Naive thymus-derived CD4-positive, alpha-beta T cell (primary cell): Measurements from ENCODE around the gene GIGYF1. TPM values are rescaled to one million over a fixed set of nuclear protein-coding genes. Genes with fewer than 3 reads are reported as not detected.
"Not testable (repeated sequence)": the region's sequence is repeated elsewhere in the genome, so short reads cannot be mapped to it uniquely, and the experiment has no call there.

Source experiments
- ATAC-seq: fragments of 150-1000 bp; cut with Tn5 transposase; 2 replicates; pipeline ENCODE4 v1.10.0; 2021; ENCODE audit warnings: mild to moderate bottlenecking, moderate library complexity
- CTCF ChIA-PET: fragments of 350-600 bp; sonication (Branson Sonifier 250); formaldehyde crosslinking; loops from one replicate; lab custom pipeline; 2021; ENCODE audit warnings: antibody characterized with exemption; lab: Charles Lee
- POLR2A ChIA-PET: fragments of 350-600 bp; sonication (Branson Sonifier 250); formaldehyde crosslinking; loops from one replicate; lab custom pipeline; 2021; ENCODE audit warnings: antibody characterized with exemption, inconsistent platforms; lab: Charles Lee
- DNase-seq, 9 donors: peaks; one replicate each; pipeline versions ENCODE4 v3.0.0 to v3.0.0-alpha.2; 2020 to 2022; ENCODE audit warnings: mixed read lengths in 1 of 9
- H3K27ac ChIP-seq: one replicate; pipeline ENCODE4 v1.7.0; 2013; ENCODE audit warnings: mild to moderate bottlenecking, low read depth, low read length, moderate library complexity
- H3K27me3 ChIP-seq, 2 donors: one replicate each; pipeline ENCODE4 v1.7.0; 2013; ENCODE audit warnings: low read length in 2 of 2, mild to moderate bottlenecking in 2 of 2, moderate library complexity in 2 of 2; ENCODE audit not compliant: control insufficient read depth in 2 of 2, insufficient read depth in 2 of 2
- H3K36me3 ChIP-seq, 3 experiments: 1 replicate in 2 of 3; 2 replicates in 1 of 3; pipeline ENCODE4 v1.7.0; 2013; ENCODE audit warnings: low read length in 3 of 3, mild to moderate bottlenecking in 3 of 3, moderate library complexity in 1 of 3; ENCODE audit not compliant: insufficient read depth in 3 of 3, control insufficient read depth in 2 of 3
- H3K4me1 ChIP-seq, 2 donors: one replicate each; pipeline ENCODE4 v1.7.0; 2013; ENCODE audit warnings: low read length in 2 of 2, mild to moderate bottlenecking in 2 of 2, moderate library complexity in 1 of 2; ENCODE audit not compliant: control insufficient read depth in 2 of 2, insufficient read depth in 2 of 2
- H3K4me3 ChIP-seq: 2 replicates; pipeline ENCODE4 v1.7.0; 2013; ENCODE audit warnings: mild to moderate bottlenecking, low read length
- H3K9me3 ChIP-seq, 3 experiments: 1 replicate in 2 of 3; 2 replicates in 1 of 3; pipeline ENCODE4 v1.7.0; 2013; ENCODE audit warnings: low read length in 3 of 3; ENCODE audit not compliant: control insufficient read depth in 2 of 3
- H3K27ac Mint-ChIP-seq, 9 donors: one replicate each; pipeline ENCODE4 v1.8.0; 2020 to 2022; ENCODE audit warnings: mixed read lengths in 9 of 9, mild to moderate bottlenecking in 8 of 9, moderate library complexity in 5 of 9, inconsistent platforms in 2 of 9
- H3K27me3 Mint-ChIP-seq, 5 donors: one replicate each; pipeline ENCODE4 v1.8.0; 2021 to 2022; ENCODE audit warnings: mixed read lengths in 5 of 5, mild to moderate bottlenecking in 1 of 5
- H3K36me3 Mint-ChIP-seq, 5 donors: one replicate each; pipeline ENCODE4 v1.8.0; 2020 to 2022; ENCODE audit warnings: mixed read lengths in 5 of 5, mild to moderate bottlenecking in 3 of 5, inconsistent platforms in 1 of 5
- H3K4me1 Mint-ChIP-seq, 7 donors: one replicate each; pipeline ENCODE4 v1.8.0; 2020 to 2022; ENCODE audit warnings: mixed read lengths in 7 of 7, mild to moderate bottlenecking in 3 of 7, inconsistent platforms in 1 of 7
- H3K4me3 Mint-ChIP-seq, 10 donors: one replicate each; pipeline ENCODE4 v1.8.0; 2020 to 2022; ENCODE audit warnings: mild to moderate bottlenecking in 10 of 10, mixed read lengths in 10 of 10, moderate library complexity in 6 of 10, inconsistent platforms in 2 of 10
- H3K9me3 Mint-ChIP-seq, 11 donors: one replicate each; pipeline ENCODE4 v1.8.0; 2020 to 2022; ENCODE audit warnings: mixed read lengths in 11 of 11, mild to moderate bottlenecking in 4 of 11, inconsistent platforms in 1 of 11, moderate library complexity in 1 of 11
- intact Hi-C, 2 donors: fragments of 100-400 bp; cut with micrococcal nuclease; formaldehyde crosslinking; loops; one replicate each; pipeline ENCODE4 v1.15.1; 2023
- polyA plus RNA-seq, 2 donors: library from polyadenylated mRNA; unstranded; fragments of 300-500 nt; fragmentation: Illumina TruSeq; gene quantifications; one replicate each; pipeline ENCODE4 v1.2.3, GENCODE V29; 2021
- total RNA-seq, 6 experiments: library from RNA in 5 of 6; stranded (reverse) in 5 of 6; gene quantifications; 1 replicate in 5 of 6; 2 replicates in 1 of 6; pipeline ENCODE4 v1.2.3 and lab custom pipeline; 2021 to 2026

The GIGYF1 gene
- total and polyA plus RNA-seq, 7 experiments from 2014 or later: 1.4 to 125 (median 84.0) TPM

DNA sequence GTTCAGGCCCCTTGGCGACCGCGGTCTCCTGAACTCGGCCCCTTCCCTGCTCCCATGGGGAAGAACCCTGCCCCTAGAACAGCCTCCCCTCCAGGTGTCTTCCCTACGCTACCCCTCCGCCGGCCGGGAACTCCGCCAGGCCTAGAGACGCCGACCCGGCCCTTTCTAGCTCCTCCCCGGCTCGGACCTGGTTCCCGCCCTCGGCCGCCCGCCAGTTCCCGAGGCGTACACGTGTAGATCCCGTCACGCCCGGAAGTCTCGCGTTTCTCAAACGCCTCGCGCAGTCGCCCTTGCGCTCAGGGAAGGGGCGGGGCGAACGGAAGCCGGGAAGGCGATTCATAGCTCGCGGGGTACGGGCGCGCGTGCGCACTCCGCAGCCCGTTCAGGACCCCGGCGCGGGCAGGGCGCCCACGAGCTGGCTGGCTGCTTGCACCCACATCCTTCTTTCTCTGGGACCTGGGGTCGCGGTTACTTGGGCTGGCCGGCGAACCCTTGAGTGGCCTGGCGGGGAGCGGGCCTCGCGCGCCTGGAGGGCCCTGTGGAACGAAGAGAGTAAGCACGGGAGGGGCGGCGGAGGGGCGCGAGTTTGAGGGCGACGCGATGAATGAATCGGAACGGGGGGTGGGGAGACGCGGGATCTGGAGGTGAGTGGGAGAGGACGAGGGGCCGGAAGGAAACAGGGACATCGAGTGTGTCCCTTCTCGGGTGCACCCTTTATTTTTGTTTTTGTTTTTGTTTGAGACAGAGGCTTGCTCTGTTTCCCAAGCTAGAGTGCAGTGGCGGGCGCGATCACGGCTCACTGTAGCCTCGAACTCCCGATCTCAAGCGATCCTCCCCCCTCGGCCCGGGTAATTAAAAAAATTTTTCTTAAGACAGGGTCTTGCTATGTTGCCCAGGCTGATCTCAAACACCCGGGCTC lies 12.0 kb upstream of the GIGYF1 start, which contains the start of gene POP7:
TSS of gene POP7 (plus strand) at position 369 of the 919 bp plus-strand sequence. CDS start 710 bp downstream, outside the sequence.
- peak within 1 kb of the TSS; percentile 88 to 97 (median 95) for H3K4me3 Mint-ChIP-seq
- H3K36me3 ChIP-seq: peaks cover 0 to 8% (median 0%) of the 10 kb centered on the region in 3 experiments
- ATAC-seq (peak; percentile 97), DNase-seq (peak; percentile 95 to 99 (median 97))
- no peaks in the 10 kb centered on the region for H3K9me3 Mint-ChIP-seq
- peaks cover 0 to 5% (median 0%) of the 10 kb centered on the region in 5 donors for H3K36me3 Mint-ChIP-seq
- peaks cover 8 to 15% (median 13%) of the 10 kb centered on the region in 7 donors for H3K4me1 Mint-ChIP-seq
- ChIA-PET CTCF (interaction anchor here (0.6 to 3.0 kb wide), 23 partner anchors 10 to 186 kb away, joined by 3 to 37 read pairs (median 5); partner anchors contain the start of genes GIGYF1, MOSPD3, SLC12A9 and SRRT), POLR2A (interaction anchor here (0.6 to 2.0 kb wide), 23 partner anchors 9 to 379 kb away, joined by 3 to 32 read pairs (median 5); partner anchors contain the start of genes FBXO24, GIGYF1, LRCH4 and MEPCE)
- peaks cover 0 to 13% (median 3%) of the 10 kb centered on the region in 5 donors for H3K27me3 Mint-ChIP-seq
- H3K27me3 ChIP-seq: no peaks in the 10 kb centered on the region
- H3K27ac Mint-ChIP-seq: peak within 1 kb of the TSS; percentile 88 to 96 (median 93)
- peak within 1 kb of the TSS; percentile 85 for H3K4me3 ChIP-seq
- no peaks in the 10 kb centered on the region for H3K9me3 ChIP-seq
- intact Hi-C loops: loop anchor here (1.0 to 5.0 kb wide), 17 partner anchors 12 to 605 kb away; partner anchors contain the start of genes GIGYF1 (in 2 of the 2), GNB2 (in 2 of the 2), SLC12A9 (in 2 of the 2) and ZCWPW1 (in 2 of the 2)
- H3K4me1 ChIP-seq: peaks cover 9 to 12% of the 10 kb centered on the region in 2 donors
- H3K27ac ChIP-seq: peak within 1 kb of the TSS; percentile 91

- H3K27ac Mint-ChIP-seq: peak overlapping the region in 8 of 9 donors; percentile 88 to 96 (median 92)
- H3K36me3 Mint-ChIP-seq: peaks cover 0 to 5% (median 0%) of the 10 kb centered on the region in 5 donors
- CTCF ChIA-PET: interaction anchor here (0.7 to 3.0 kb wide), 25 partner anchors 9 to 353 kb away, joined by 3 to 37 read pairs (median 5); partner anchors contain the start of genes GIGYF1, GNB2, MOSPD3 and SLC12A9
- Histone ChIP-seq H3K9me3 (no peaks in the 10 kb centered on the region), H3K27me3 (no peaks in the 10 kb centered on the region), H3K27ac (peak overlapping the region; percentile 91), H3K4me3 (peak overlapping the region; percentile 85), H3K4me1 (peaks cover 9 to 12% of the 10 kb centered on the region in 2 donors), H3K36me3 (peaks cover 0 to 8% (median 0%) of the 10 kb centered on the region in 3 experiments)
- H3K4me1 Mint-ChIP-seq: peaks cover 8 to 15% (median 13%) of the 10 kb centered on the region in 7 donors
- POLR2A ChIA-PET: interaction anchor here (0.6 to 2.0 kb wide), 21 partner anchors 8 to 276 kb away, joined by 3 to 32 read pairs (median 6); partner anchors contain the start of genes FBXO24, GIGYF1, LRCH4 and MEPCE
- ATAC-seq (peak; percentile 73), DNase-seq (peak; percentile 53 to 87 (median 72))
- intact Hi-C loops: loop anchor here (1.0 to 5.0 kb wide), 11 partner anchors 11 to 604 kb away; partner anchors contain the start of genes GIGYF1 (in 2 of the 2), GNB2 (in 2 of the 2), SLC12A9 (in 2 of the 2) and AP4M1 (in 1 of the 2)
- no peaks in the 10 kb centered on the region for H3K9me3 Mint-ChIP-seq
- H3K4me3 Mint-ChIP-seq: peak overlapping the region; percentile 88 to 97 (median 95)
- H3K27me3 Mint-ChIP-seq: peaks cover 0 to 16% (median 4%) of the 10 kb centered on the region in 5 donors
Measured at GRCh38 chr7:100705320-100705752, 11.3 kb upstream of the GIGYF1 start.

- H3K36me3 Mint-ChIP-seq, H3K4me1 ChIP-seq, H3K4me3 Mint-ChIP-seq, H3K27me3 ChIP-seq, intact Hi-C loops, H3K4me3 ChIP-seq, H3K27ac ChIP-seq, DNase-seq, H3K4me1 Mint-ChIP-seq, H3K27ac Mint-ChIP-seq, H3K9me3 ChIP-seq, ATAC-seq, H3K9me3 Mint-ChIP-seq, H3K36me3 ChIP-seq: not testable (repeated sequence)
- CTCF ChIA-PET: interaction anchor here (0.6 to 1.8 kb wide), 3 partner anchors 9 to 26 kb away, joined by 3 to 11 read pairs (median 4); no protein-coding TSS in a partner anchor
- H3K27me3 Mint-ChIP-seq: peaks cover 0 to 35% (median 4%) of the 10 kb centered on the region in 5 donors
- POLR2A ChIA-PET: interaction anchor here (0.6 to 1.0 kb wide), 3 partner anchors 115 to 226 kb away, joined by 3 to 4 read pairs (median 4); partner anchors contain the start of gene FBXO24
Measured at GRCh38 chr7:100701089-100701488, 7.0 kb upstream of the GIGYF1 start.

- Mint-ChIP-seq H3K4me3 (no peak overlapping the region), H3K9me3 (no peaks in the 10 kb centered on the region), H3K36me3 (no peaks in the 10 kb centered on the region), H3K4me1 (peaks cover 0 to 11% (median 5%) of the 10 kb centered on the region in 7 donors), H3K27me3 (peaks cover 0 to 48% (median 4%) of the 10 kb centered on the region in 5 donors), H3K27ac (no peak overlapping the region)
- no peak overlapping the region for H3K4me3 ChIP-seq
- H3K27ac ChIP-seq: no peak overlapping the region
- ATAC-seq (no peak), DNase-seq (no peak)
- intact Hi-C loops: no loop called here
- POLR2A ChIA-PET: interaction anchor here (0.6 kb wide), 1 partner anchor 88 kb away, joined by 4 read pairs; no protein-coding TSS in a partner anchor
- CTCF ChIA-PET: interaction anchor here (0.6 kb wide), 1 partner anchor 665 kb away, joined by 3 read pairs; no protein-coding TSS in a partner anchor
- no peaks in the 10 kb centered on the region for H3K27me3 ChIP-seq
- H3K9me3 ChIP-seq: no peaks in the 10 kb centered on the region
- no peaks in the 10 kb centered on the region for H3K36me3 ChIP-seq
- H3K4me1 ChIP-seq: no peaks in the 10 kb centered on the region
Measured at GRCh38 chr7:100699018-100699417, 5.0 kb upstream of the GIGYF1 start.

GRCh38 chr7:100696123-100696521 lies 2.1 kb upstream of the GIGYF1 start:
- ChIA-PET CTCF (interaction anchor here (0.9 to 2.3 kb wide), 3 partner anchors 9 to 91 kb away, joined by 4 to 18 read pairs (median 5); partner anchors contain the start of gene POP7), POLR2A (interaction anchor here (0.9 to 1.2 kb wide), 3 partner anchors 10 to 21 kb away, joined by 3 to 7 read pairs (median 3); partner anchors contain the start of gene POP7)
- peaks cover 18 to 23% of the 10 kb centered on the region in 2 donors for H3K4me1 ChIP-seq
- Mint-ChIP-seq H3K9me3 (peaks cover 0 to 2% (median 0%) of the 10 kb centered on the region in 11 donors), H3K4me3 (peak overlapping the region in 8 of 10 donors; percentile 28 to 88 (median 49)), H3K36me3 (peaks cover 0 to 8% (median 0%) of the 10 kb centered on the region in 5 donors), H3K27ac (peak overlapping the region in 5 of 9 donors; percentile 81 to 91 (median 84)), H3K4me1 (peaks cover 20 to 33% (median 27%) of the 10 kb centered on the region in 7 donors), H3K27me3 (peaks cover 0 to 38% (median 1%) of the 10 kb centered on the region in 5 donors)
- no peaks in the 10 kb centered on the region for H3K9me3 ChIP-seq
- no peaks in the 10 kb centered on the region for H3K36me3 ChIP-seq
- ATAC-seq (no peak), DNase-seq (no peak)
- no peak overlapping the region for H3K27ac ChIP-seq
- intact Hi-C loops: no loop called here
- H3K4me3 ChIP-seq: no peak overlapping the region
- no peaks in the 10 kb centered on the region for H3K27me3 ChIP-seq
